Measurements from ENCODE around the gene MAP3K2. TPM values are rescaled to one million over a fixed set of nuclear protein-coding genes. Genes with fewer than 3 reads are reported as not detected.

Gene MAP3K2
- 54.9 and 68.5 TPM in 2 replicates for total RNA-seq

GRCh38 chr2:127387655-127388422, at the start of gene MAP3K2:
TSS of gene MAP3K2 (minus strand) at chr2:127387975. CDS start at chr2:127343129, 44,846 bp downstream.

GRCh38 chr2:127418300-127419111, 30.7 kb upstream of the MAP3K2 start, which contains the start of gene PROC:
TSS of gene PROC (plus strand) at chr2:127418427. CDS start at chr2:127419943, 1,516 bp downstream.

GRCh38 chr2:127293748-127294562, 93.8 kb downstream of the MAP3K2 start, which contains the start of gene ERCC3:
TSS of gene ERCC3 (minus strand) at chr2:127294144. CDS start at chr2:127294081, 63 bp downstream.

Other genes with a start within 250 kb of the MAP3K2 start
- under 0.01 and 0.13 TPM in 2 replicates for gene CYP27C1, start 167.7 kb downstream of the MAP3K2 start, total RNA-seq
- gene ERCC3, start 93.8 kb downstream of the MAP3K2 start, total RNA-seq, result 36.4 and 40.7 TPM in 2 replicates
- 0.26 TPM in 1 of 2 replicates, not detected in the other for gene PROC, start 30.5 kb upstream of the MAP3K2 start, total RNA-seq
- gene IWS1, start 138.5 kb upstream of the MAP3K2 start, total RNA-seq, result 27.2 and 28.5 TPM in 2 replicates
- gene MYO7B, start 147.7 kb upstream of the MAP3K2 start, total RNA-seq, result 0.10 and 0.13 TPM in 2 replicates

Measured in smooth muscle cell of the pulmonary artery (primary cell).